SKM-1 treated with dmso at 0.1 percent for 144 hours (cell line): Measurements from ENCODE around the gene CDC25B.

Experiments used
- DNase-seq: peaks from one replicate; lab custom pipeline; 2025; ENCODE audit not compliant: unreplicated experiment; lab: John Stamatoyannopoulos, UW

CDC25B gene

GRCh38 chr20:3802524-3803239 is 6.6 kb downstream of the CDC25B start:
- no peak for DNase-seq

DNA sequence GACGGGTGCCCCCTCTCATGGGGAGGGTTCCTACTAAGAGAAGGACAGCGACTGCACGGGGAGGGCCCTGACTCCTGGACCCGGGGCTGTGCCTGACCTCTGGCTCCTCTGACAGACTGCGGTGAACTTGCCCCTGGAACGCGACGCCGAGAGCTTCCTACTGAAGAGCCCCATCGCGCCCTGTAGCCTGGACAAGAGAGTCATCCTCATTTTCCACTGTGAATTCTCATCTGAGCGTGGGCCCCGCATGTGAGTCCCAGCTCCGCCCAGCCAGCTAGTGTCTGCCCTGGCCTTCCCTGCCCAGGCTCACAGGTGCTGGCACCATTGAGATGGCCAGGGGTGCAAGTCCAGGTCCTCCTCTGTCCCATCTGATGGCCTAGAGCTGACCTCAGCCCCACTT is 7.2 kb downstream of the CDC25B start:
- no peak for DNase-seq

- DNase-seq, result no peak
Observed at GRCh38 chr20:3803854-3804253, 7.7 kb downstream of the CDC25B start.

DNA sequence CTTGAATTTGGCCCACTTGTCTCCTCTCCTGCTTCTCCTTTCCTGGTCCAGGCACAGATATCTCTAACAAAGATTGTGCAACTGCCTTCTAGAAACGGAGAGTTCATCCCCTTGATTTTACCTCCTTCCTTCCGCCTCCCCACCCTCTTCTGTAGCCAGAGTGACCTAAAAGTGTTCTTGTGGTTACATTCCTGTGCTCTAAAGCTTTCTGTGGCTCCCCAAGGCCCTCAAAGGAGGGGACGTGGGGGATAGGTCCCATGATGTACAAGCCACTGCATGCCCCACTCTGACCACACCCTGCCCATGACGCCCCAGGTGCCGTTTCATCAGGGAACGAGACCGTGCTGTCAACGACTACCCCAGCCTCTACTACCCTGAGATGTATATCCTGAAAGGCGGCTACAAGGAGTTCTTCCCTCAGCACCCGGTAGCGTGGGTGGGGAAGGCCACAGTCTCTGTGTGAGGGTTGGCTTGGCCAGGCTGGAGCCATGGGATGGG is 8.2 kb downstream of the CDC25B start:
- peak; percentile 12 for DNase-seq

GRCh38 chr20:3804781-3805180 is 8.7 kb downstream of the CDC25B start:
- no peak for DNase-seq

GRCh38 chr20:3808544-3808943 is 12.4 kb downstream of the CDC25B start:
- DNase-seq, result no peak

- DNase-seq, result peak; percentile 54
Observed at GRCh38 chr20:3811467-3812258, 15.6 kb downstream of the CDC25B start.

GRCh38 chr20:3812259-3812681 is 16.2 kb downstream of the CDC25B start:
- DNase-seq, result no peak

- no peak for DNase-seq
Observed at GRCh38 chr20:3812975-3813847, 17.1 kb downstream of the CDC25B start.

GRCh38 chr20:3813848-3814581 is 17.9 kb downstream of the CDC25B start:
- DNase-seq, result no peak

DNA sequence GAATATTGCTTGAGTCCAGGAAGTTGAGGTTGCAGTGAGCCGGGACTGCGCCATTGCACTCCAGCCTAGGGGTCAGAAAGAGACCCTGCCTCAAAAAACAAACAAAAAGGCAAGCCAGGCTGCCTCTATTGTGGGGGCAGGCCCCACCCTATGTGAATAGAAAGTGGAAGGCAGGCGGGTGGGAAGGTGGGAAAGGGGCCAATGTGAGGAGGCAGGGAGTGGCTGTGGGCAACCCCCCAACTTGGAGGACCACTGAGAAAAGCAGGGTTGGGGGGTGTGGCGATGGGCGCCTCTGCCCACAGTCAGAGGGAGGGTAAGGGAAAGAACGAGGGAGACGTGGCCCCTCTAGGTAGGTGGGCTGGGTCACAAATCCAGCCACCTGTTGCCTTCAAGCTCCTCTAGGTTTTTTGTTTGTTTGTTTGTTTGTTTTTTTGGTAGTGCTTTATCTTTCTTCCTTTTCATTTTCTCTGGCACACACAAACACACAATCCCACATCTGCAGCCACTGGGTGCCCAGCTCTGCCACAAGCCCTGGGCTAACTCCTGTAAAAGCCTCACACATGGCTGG is 18.9 kb downstream of the CDC25B start:
- DNase-seq, result no peak

- DNase-seq, result no peak
Observed at GRCh38 chr20:3815703-3816315, 19.7 kb downstream of the CDC25B start.

DNA sequence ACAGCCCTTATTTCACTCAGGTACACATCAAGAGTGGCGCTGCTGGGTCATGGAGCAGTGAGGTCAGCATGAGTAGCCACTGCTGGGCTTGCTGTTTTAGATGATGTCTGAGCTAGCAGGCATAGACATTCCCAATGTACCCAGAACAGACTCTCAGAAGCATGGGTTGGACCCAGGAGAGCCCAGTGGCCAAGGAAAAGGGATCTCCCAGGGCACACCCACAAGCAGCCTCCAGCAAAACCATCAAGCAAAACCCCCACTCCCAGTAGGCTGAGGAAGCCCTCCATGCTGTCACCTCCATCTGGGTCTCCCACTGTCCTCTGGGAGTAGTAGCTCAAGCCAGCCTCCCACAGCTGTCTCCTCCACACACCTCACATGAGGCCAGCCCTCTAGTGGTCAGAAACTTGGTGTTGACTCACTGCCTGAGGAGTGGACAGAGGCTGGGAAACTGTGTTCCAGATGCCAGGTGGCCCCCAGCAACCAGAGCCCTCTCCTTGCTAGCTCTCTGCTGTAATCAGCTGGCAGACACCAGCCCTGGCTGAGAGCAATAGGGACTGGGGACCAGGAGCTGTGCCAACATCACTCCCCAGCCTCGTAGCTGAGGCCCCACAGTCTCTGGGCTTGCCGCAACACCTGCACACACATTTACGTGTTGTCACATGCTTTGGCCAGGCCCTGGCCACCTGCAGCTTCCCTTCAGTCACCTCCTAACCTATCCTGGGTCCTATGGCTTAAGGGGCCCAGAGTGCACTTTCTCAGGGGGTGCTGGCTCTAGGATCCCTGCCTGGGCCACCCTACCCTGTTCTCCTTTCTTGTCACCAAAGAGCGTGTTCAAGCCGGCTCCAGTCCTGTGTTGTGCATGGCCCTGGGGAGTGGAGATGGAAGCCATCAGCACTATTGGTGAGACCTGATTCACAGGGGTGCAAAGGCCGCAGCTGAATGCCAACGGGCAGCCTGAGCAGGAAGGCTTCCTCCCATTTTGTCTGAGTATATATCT is 22.3 kb downstream of the CDC25B start:
- peak; percentile 25 for DNase-seq

DNA sequence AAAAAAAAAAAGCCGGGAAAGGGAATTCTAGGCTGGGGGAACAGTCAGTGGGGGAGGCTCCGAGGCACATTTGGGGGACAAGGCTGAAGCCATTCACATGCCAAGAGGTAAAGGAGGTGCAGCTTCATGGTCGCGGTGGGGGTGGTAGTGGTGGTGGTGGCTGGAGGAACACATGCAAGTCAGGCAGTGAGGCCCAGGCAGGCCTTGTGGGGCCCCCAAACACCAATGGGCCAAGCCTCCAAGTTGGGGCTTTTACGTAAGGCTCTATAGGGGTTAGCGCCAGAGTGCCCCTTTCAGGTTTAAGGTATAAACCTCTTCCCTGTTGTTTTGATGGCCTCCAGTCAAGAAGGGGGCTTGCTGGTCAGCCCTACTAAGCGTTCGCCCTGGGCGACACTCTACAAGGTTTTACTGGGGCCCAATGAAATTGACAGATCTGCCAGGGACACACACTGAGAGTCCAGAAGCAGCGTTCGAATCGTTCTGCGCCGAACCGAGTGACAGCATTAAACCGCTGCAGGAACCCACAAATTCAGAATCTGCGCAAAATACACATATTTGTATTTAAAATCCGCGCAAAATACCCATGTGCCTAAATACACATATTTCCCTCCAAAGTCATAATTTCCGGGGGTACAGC is 23.4 kb downstream of the CDC25B start:
- DNase-seq, result no peak

GRCh38 chr20:3820048-3820900 is 24.2 kb downstream of the CDC25B start, which contains the start of gene AP5S1:
Gene AP5S1, plus strand, starts transcription at chr20:3820547. Its CDS starts 1,571 bp downstream, at chr20:3822118.
- DNase-seq, result peak; percentile 71

- no peak for DNase-seq
Observed at GRCh38 chr20:3820901-3821727, 25.0 kb downstream of the CDC25B start.
